HG02623 (cell line): ENCODE measurements around the gene TTI1.

Experiments
- ATAC-seq: cut with Tn5 transposase; IDR thresholded peaks from one replicate; pipeline ENCODE4 v1.9.1; 2021; ENCODE audit warnings: moderate library complexity; ENCODE audit not compliant: unreplicated experiment

TTI1 gene

GRCh38 chr20:37939701-37940560 lies 93.3 kb downstream of the TTI1 start:
- no peak for ATAC-seq

GRCh38 chr20:37938954-37939353 lies 94.3 kb downstream of the TTI1 start:
- no peak for ATAC-seq

- ATAC-seq: no peak
Measured at GRCh38 chr20:37938181-37938750, 95.0 kb downstream of the TTI1 start.

GRCh38 chr20:37937686-37938085 lies 95.6 kb downstream of the TTI1 start:
- no peak for ATAC-seq

GRCh38 chr20:37936451-37936850 lies 96.8 kb downstream of the TTI1 start:
- no peak for ATAC-seq

GRCh38 chr20:37936041-37936440 lies 97.2 kb downstream of the TTI1 start:
- no peak for ATAC-seq

- ATAC-seq: no peak
Measured at GRCh38 chr20:37935435-37935834, 97.8 kb downstream of the TTI1 start.

- no peak for ATAC-seq
Measured at GRCh38 chr20:37934634-37935375, 98.5 kb downstream of the TTI1 start.

- no peak for ATAC-seq
Measured at GRCh38 chr20:37933786-37934633, 99.2 kb downstream of the TTI1 start.
